Measurements from ENCODE around the gene ANKS3. TPM values are rescaled to one million over a fixed set of nuclear protein-coding genes. Genes with fewer than 3 reads are reported as not detected.

Gene ANKS3
- total RNA-seq, 1 experiment from 2014 or later = 32.8 TPM

- TF ChIP-seq CTCF (conservative IDR thresholded peaks at IDR 0.05) (no peak), EZH2 (IDR thresholded peaks at IDR 0.05; ENCODE audit: low read depth) (no peak)
- no peak overlapping the region for H3K4me2 ChIP-seq
- no peak overlapping the region for H3K27ac ChIP-seq
- no peak overlapping the region for H2AFZ ChIP-seq
- intact Hi-C loops (cut with micrococcal nuclease; ENCODE audit: unreplicated experiment) = no loop called here
- POLR2A ChIA-PET (ENCODE audit: unreplicated experiment) = no interaction called here
- CTCF ChIA-PET = no interaction called here
- no TSS peak for BruUV-seq (replicated peaks)
- H3K4me3 ChIP-seq = no peak overlapping the region
- H4K20me1 ChIP-seq (ENCODE audit: insufficient read depth) = no peaks in the 10 kb centered on the region
- H3K27me3 ChIP-seq (ENCODE audit: insufficient read depth, low read depth) = no peaks in the 10 kb centered on the region
- H3K9me2 ChIP-seq (ENCODE audit: insufficient read depth) = no peaks in the 10 kb centered on the region
- no peaks in the 10 kb centered on the region for H3K4me1 ChIP-seq (replicated peaks; ENCODE audit: insufficient read depth)
- no peak for DNase-seq
- no peaks in the 10 kb centered on the region for H3K79me2 ChIP-seq (ENCODE audit: low read depth)
- no peaks in the 10 kb centered on the region for H3K9me3 ChIP-seq (ENCODE audit: insufficient read depth, low read depth)
- no peaks in the 10 kb centered on the region for H3K36me3 ChIP-seq (ENCODE audit: low read depth)
- H3F3A ChIP-seq (ENCODE audit: insufficient read depth, low read depth) = peaks cover 3% of the 10 kb centered on the region; the same call in 1 of the 2 replicates
Measured at GRCh38 chr16:4746215-4746614, 12.1 kb upstream of the ANKS3 start.

- Histone ChIP-seq H3K4me2 (no peak overlapping the region), H2AFZ (no peak overlapping the region), H3K36me3 (ENCODE audit: low read depth) (no peaks in the 10 kb centered on the region), H3K9me2 (ENCODE audit: insufficient read depth) (no peaks in the 10 kb centered on the region), H3K27ac (no peak overlapping the region), H3K4me1 (replicated peaks; ENCODE audit: insufficient read depth) (no peaks in the 10 kb centered on the region), H3K4me3 (no peak overlapping the region), H3K9me3 (ENCODE audit: insufficient read depth, low read depth) (no peaks in the 10 kb centered on the region), H4K20me1 (ENCODE audit: insufficient read depth) (no peaks in the 10 kb centered on the region), H3K79me2 (ENCODE audit: low read depth) (no peaks in the 10 kb centered on the region), H3K27me3 (ENCODE audit: insufficient read depth, low read depth) (no peaks in the 10 kb centered on the region), H3F3A (ENCODE audit: insufficient read depth, low read depth) (peaks cover 3% of the 10 kb centered on the region; the same call in 1 of the 2 replicates)
- ChIA-PET POLR2A (ENCODE audit: unreplicated experiment) (no interaction called here), CTCF (interaction anchor here (0.5 kb wide), 1 partner anchor 44 kb away, joined by 4 read pairs; no protein-coding TSS in a partner anchor)
- intact Hi-C loops (cut with micrococcal nuclease; ENCODE audit: unreplicated experiment) = no loop called here
- TF ChIP-seq EZH2 (IDR thresholded peaks at IDR 0.05; ENCODE audit: low read depth) = no peak
- TF ChIP-seq CTCF (conservative IDR thresholded peaks at IDR 0.05) = no peak
- DNase-seq = no peak
- BruUV-seq (replicated peaks) = no TSS peak
Measured at GRCh38 chr16:4745274-4745569, 11.2 kb upstream of the ANKS3 start.

- BruUV-seq (replicated peaks) = no TSS peak
- DNase-seq = no peak
- Histone ChIP-seq H3K27me3 (ENCODE audit: insufficient read depth, low read depth) (no peaks in the 10 kb centered on the region), H3K79me2 (ENCODE audit: low read depth) (no peaks in the 10 kb centered on the region), H3K4me3 (no peak overlapping the region), H3K9me3 (ENCODE audit: insufficient read depth, low read depth) (no peaks in the 10 kb centered on the region), H2AFZ (no peak overlapping the region), H3K9me2 (ENCODE audit: insufficient read depth) (no peaks in the 10 kb centered on the region), H3F3A (ENCODE audit: insufficient read depth, low read depth) (peaks cover 3% of the 10 kb centered on the region; the same call in 1 of the 2 replicates), H4K20me1 (ENCODE audit: insufficient read depth) (no peaks in the 10 kb centered on the region), H3K36me3 (ENCODE audit: low read depth) (no peaks in the 10 kb centered on the region), H3K27ac (no peak overlapping the region), H3K4me2 (no peak overlapping the region), H3K4me1 (replicated peaks; ENCODE audit: insufficient read depth) (no peaks in the 10 kb centered on the region)
- ChIA-PET POLR2A (ENCODE audit: unreplicated experiment) (interaction anchor here (0.8 kb wide), 1 partner anchor 107 kb away, joined by 14 read pairs; no protein-coding TSS in a partner anchor), CTCF (no interaction called here)
- TF ChIP-seq CTCF (conservative IDR thresholded peaks at IDR 0.05) (no peak), EZH2 (IDR thresholded peaks at IDR 0.05; ENCODE audit: low read depth) (no peak)
- intact Hi-C loops (cut with micrococcal nuclease; ENCODE audit: unreplicated experiment) = no loop called here
Measured at GRCh38 chr16:4744555-4745273, 10.6 kb upstream of the ANKS3 start.
